ENCODE data around the gene MLLT1.

MLLT1 gene

GRCh38 chr19:6273701-6274601 is 5.8 kb downstream of the MLLT1 start:
- DNase-seq, result no peak

DNA sequence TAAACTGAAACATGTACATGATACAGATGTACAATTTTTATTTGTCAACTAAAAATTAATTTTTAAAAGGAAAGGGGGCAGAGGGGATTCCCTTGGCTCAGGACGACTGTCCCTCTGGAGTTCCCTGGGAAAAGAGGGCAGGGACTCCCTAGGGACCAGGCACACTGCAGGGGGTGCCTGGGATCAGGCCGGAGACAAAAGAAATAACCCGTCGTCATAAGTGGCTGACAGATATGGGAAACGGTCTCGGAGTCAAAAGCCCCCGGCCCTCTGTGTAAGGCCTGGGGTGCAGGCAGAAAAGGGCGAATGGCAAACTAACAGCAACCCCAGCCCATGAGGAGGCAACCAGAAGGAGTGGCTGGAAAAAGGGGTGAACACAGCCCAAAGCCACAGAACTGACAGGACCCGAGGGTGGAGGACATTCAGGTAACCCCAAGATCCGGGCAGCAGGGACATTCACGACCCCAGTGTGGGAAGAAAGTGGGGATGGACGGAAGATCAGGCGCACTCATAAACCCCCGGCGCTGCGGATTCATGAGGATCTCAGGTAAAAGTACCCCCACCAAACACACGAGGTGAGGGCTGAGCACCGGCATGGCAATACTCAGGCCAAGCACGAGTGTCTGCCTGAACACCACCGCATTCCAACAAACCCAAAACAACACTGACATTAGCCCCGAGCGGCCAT is 6.7 kb downstream of the MLLT1 start:
- DNase-seq, result no peak

- DNase-seq, result no peak
Measured at GRCh38 chr19:6272411-6272791, 7.4 kb downstream of the MLLT1 start.

DNA sequence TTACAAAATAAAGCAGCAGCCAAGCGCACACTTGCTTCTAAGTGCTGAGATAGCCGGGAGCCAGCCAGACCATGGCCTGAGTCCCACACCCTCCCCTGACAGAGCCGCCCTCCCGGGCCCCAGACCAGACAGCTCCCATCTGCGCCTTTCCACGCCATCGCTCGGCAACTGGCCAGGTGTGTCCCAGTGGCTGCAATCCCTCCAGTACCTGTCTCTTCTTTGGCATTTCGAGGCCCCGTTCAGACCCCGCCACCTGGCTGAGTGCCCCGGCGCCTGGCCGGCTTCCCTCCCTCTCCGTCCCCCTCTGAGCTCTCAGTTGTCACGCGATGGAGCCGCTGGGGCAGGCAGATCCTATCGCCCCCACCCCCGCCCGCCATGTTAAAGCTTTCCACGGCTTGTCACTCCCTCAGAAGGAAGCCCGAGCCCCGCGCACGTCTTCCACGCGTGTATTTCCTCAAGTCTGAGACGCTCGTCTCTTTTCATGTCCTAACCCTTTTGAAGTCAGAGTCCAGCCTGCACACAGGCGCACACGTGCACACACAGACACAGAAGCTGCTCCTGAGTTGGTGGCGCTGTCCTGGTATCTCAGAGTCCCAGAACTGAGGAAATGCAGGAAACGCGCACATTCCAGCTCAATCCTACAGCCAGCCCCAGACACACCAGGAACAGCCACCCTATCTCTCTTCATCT is 7.9 kb downstream of the MLLT1 start:
- no peak for DNase-seq

GRCh38 chr19:6271251-6271650 is 8.5 kb downstream of the MLLT1 start:
- DNase-seq, result no peak

DNA sequence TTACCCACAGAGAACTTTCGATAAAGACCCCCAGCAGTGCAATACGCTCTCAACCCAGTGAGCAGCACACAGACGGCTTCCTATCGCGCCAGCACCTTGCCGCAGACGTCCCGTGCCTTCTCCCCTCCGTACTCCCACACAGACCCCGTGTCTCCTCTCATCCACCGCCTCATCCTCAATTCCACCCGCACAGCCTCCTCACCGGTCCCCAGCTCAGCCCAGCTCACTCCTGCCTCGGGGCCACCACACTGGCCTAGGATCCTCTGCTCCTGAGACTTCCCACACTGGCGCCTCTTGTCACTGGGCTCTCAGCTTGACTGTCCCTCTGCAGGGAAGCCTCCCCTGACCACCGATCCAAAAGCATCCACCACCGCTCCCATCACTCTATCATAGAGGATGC is 9.0 kb downstream of the MLLT1 start:
- no peak for DNase-seq

- DNase-seq, result no peak
Measured at GRCh38 chr19:6270076-6270745, 9.6 kb downstream of the MLLT1 start.

DNA sequence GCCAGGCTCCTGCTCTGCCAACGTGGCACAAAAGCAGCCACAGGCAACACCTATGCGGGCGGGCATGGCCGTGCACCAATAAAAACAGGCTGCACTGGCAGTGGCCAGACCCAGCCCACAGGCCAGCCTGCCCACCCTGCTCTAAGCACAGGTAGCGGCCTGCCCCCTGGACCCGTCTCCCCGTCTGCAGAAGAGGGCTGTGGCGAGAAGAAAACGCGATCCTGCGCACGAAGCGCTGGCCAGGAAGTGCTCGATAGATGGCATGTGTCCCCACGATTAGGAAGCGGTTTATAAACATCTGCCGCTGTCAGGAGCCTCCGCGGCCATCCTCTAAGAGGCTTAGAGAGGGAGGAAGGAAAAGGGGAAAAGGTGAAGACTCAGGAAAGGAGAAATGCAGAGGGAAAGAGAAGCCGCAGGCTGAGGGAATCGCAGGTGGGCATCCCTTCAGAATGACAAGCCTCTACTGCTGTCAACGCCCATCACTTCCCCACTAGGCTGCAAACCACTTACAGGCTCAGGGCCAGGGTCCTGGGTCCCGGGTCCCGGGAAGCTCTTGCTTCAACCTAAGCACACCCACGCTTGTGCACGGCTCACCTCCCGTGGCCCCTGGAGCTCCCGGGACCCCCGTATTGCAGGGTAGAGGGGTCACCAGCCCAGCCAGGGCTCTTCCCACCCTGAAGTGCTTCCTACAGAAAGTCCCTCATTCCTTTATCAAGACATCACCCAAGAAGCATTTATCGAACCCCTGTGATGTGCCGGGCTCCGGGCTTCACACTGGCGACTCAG is 10.5 kb downstream of the MLLT1 start:
- no peak for DNase-seq

DNA sequence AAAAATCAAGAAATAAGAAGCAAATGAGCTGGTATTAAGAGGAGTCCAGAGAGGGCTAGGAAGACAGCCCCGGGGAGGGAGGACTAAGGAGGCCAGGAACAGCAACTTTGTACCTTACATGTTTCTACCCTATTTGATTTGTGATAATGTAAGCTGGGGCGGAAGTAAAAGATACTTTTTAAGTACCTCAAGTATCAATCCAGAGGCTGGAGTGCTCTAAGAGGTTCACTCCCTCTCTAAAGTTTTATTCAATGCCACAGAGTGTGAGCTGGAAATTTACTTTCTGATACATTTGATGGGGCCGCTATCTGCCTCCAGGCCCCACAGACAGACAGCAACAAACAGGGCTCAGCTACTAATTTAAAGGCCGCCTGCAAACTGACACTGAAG is 11.4 kb downstream of the MLLT1 start:
- no peak for DNase-seq

- no peak for DNase-seq
Measured at GRCh38 chr19:6267552-6268381, 12.0 kb downstream of the MLLT1 start.

DNA sequence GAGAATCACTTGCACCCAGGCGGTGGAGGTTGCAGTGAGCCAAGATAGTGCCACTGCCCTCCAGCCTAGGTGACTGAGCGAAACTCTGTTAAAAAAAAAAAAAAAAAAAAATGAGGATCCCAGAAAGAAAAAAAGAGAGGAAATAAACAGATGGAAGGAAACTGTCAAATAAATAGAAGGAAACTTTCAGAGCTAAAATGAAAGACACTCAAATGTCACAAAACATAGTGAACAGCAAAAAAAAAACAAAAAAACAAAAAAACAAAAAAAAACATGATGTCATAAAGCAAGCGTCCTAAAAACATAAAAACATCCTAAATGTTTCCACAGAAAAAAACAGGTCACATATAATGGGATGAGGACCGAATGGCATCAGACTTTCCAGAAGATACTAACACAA is 15.0 kb downstream of the MLLT1 start:
- DNase-seq, result no peak

- no peak for DNase-seq
Measured at GRCh38 chr19:6263735-6264444, 15.9 kb downstream of the MLLT1 start.

DNA sequence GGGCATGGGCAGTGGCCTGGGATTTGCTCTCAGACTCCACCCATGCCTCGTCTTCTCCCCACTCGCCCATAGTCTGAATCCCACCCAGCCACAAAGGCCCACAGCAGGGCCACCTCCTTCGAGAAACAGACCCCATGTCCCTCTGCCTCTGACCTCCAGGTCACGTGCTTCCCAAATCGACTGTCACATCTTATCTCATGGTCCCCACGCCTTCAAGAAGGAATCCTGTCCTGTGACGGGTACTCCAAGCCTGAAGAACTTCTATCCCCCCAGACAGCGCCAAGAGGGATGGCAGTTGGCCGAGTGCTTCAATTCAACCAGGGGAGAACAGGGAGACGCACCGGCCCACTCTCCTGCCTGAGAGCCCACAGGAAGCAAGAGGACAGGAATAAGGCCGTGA is 16.5 kb downstream of the MLLT1 start:
- no peak for DNase-seq

DNA sequence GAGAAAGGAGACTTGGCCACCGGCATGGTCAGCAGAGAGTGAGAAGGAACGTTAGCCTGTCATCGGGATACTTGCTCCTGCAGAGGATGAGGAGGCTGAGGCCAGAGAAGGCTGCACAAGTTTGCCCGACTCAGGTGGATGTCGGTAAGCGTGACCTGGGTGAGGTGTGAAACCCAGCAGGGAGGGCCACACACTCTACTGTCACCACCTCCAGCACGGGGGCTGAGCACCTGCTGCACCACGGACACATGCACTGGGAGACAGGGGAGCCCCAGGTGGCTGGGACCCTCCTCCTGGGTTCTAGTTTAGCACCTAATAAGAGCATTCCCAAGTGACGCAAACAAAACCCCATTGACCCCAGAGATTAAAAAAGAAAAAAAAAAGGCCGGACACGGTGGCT is 17.3 kb downstream of the MLLT1 start:
- DNase-seq, result no peak

- no peak for DNase-seq
Measured at GRCh38 chr19:6261883-6262282, 17.9 kb downstream of the MLLT1 start.

DNA sequence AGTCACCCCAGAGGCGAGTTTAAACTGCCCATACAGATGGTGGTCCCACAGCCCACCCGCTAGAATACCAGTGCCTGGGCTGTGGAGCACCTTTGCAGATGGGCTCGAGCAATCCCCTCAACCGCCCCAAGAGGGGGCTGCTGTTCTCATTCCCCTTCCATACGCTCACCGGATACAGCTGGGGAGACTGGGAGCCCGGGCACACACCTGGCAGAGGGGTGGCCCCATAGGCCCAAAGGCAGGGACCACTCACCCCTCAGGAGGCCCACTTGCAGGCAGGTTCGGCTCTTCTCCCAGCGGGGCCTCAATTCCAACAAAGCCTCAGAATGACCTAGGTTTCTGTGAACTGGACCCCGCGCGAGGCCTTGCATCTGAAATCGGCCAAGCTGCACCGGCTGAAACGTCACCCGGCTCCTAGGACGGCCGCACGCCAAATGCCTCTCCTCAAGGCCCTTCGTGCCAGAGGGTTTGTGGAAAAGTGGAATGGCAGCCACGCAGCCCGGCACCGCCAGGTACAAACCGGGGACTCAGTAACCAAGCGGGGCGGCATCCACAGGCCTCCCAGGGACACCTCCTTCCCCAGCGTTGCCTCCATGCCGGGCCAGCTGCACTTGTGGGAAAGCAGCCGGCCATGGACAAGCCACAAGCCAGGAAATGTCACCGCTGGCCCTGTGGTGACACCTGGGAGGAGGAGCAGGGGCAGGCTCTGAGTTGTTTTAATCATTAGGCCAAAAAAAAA is 18.7 kb downstream of the MLLT1 start:
- DNase-seq, result peak; percentile 22

GRCh38 chr19:6260376-6260775 is 19.4 kb downstream of the MLLT1 start:
- no peak for DNase-seq

DNA sequence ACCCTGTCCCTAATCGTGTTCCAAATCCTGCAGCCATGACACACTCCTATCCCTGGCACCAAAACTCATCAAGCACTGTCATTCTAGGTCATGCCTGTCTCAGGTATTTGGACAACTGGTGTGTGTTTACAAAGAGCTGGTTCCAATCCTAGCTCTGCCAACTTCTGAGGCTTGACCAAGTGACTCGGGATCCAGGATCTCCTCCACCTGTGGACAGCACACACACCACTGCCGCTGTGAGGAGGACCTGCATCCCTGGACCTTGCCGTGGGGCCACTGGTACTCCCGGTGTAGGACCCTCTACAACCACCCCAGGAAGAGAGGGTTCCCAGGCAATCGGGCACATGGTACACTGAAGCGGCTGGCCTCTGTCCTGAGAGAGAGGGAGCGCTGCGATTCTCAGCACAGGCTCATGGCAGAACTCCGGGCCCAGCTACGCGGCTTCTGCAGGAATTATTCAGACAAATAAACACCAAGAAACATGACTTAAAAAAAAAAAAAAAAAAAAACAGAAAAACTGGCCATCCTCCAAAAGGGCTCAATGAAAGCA is 20.4 kb downstream of the MLLT1 start:
- DNase-seq, result no peak

DNA sequence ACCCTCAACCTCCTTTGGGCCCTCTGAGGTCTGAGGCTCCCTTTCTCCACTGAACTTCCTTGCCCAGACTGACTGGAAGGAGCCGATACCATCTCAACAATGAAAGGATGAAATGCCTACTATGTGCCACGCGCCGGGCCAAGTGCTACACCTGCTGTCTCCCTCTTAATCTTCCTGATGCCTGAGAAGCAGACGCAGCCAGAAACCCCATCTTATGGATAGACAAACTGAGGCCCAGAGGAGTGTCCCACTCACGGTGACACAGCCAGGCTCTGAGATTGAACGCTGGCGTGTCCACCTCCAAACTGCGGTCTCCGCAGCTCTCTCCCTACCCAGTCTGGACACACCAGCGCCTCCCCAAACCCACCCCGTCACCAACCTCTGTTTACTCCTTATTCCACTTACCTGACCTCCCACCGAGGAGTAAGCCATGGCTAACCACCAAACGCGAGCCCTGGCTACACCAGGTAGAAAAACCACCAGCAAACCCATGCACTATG is 20.9 kb downstream of the MLLT1 start:
- no peak for DNase-seq
